Measurements from ENCODE around the gene SLAMF6. TPM values are rescaled to one million over a fixed set of nuclear protein-coding genes. Genes with fewer than 3 reads are reported as not detected.

SLAMF6 gene
- total and polyA plus RNA-seq, 9 donors = 0.13 to 4.2 (median 0.47) TPM; not detected in 1

DNA sequence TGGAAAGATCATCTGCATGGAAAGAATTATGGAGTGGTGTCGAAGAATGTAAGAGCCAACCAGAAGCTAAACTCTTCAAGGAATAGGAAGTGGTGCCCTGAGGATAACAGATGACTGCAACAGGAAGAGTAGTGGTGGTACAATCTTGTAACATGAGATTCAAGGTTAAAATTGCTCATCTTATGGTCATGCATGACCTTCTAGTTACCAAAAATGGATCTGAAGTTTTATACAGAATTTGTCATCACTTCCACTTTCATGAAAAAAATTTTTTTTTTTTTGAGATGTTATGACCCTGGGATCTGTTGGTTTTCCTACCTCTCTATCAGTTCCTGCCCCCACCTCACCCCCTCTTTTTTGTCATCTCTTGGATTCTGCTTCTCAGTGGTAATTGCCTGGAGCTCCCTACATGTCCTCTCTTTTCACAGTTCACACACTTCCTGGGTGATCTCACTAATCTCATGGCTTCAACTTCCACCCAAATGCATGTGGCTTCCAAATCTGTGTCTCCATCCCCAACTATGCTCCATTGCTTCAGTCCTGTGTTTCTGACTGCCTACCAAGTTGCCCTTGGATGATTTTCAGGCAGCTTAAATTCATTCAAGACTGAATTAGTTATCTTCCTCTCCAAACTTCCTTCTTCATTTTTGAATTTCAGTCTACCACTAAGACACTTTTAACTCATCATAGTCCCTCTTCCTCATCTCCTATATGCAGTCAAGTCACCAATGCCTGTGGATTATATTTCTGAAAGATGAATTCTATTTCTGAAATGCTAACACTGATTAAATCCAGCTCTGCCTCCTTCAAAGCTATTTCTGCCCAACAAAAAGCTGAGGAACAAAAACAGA lies 48.4 kb downstream of the SLAMF6 start:
- Histone ChIP-seq H3K9me3 (no peaks in the 10 kb centered on the region), H3K27ac (no peak overlapping the region), H3K4me1 (ENCODE audit: insufficient read depth) (no peaks in the 10 kb centered on the region), H3K4me3 (no peak overlapping the region), H3K36me3 (no peaks in the 10 kb centered on the region), H3K27me3 (no peaks in the 10 kb centered on the region)
- intact Hi-C loops (cut with DNase I) = no loop called here
- TF ChIP-seq POLR2A (IDR thresholded peaks at IDR 0.05) = no peak
- no peak for TF ChIP-seq EP300 (IDR thresholded peaks at IDR 0.05)
- TF ChIP-seq, protein P1, sequence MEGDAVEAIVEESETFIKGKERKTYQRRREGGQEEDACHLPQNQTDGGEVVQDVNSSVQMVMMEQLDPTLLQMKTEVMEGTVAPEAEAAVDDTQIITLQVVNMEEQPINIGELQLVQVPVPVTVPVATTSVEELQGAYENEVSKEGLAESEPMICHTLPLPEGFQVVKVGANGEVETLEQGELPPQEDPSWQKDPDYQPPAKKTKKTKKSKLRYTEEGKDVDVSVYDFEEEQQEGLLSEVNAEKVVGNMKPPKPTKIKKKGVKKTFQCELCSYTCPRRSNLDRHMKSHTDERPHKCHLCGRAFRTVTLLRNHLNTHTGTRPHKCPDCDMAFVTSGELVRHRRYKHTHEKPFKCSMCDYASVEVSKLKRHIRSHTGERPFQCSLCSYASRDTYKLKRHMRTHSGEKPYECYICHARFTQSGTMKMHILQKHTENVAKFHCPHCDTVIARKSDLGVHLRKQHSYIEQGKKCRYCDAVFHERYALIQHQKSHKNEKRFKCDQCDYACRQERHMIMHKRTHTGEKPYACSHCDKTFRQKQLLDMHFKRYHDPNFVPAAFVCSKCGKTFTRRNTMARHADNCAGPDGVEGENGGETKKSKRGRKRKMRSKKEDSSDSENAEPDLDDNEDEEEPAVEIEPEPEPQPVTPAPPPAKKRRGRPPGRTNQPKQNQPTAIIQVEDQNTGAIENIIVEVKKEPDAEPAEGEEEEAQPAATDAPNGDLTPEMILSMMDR (IDR thresholded peaks at IDR 0.05) = no peak
- WGBS, 3 donors = 70 to 87% (median 80%) methylated on average over 1 of the region's 1 CpG
- no peak for DNase-seq

DNA sequence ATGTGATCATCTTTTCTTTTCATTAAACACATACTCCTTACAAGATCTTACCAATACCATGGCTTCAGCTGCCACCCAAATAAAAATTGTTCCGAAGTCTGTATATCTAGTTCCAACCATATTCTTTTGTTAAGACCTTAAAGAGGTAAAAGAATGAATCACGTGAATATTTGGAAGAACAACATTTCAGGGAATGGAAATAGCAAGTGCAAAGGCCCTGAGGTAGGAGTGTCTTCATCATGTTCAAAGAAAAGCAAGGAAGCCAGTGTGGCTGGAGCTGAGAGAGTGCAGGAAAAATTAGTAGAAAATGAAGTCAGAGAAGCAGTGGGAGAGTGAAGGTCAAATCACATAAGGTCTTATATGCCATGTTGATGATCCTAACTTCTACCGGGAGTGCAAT lies 50.9 kb downstream of the SLAMF6 start:
- no peak overlapping the region for H3K4me3 ChIP-seq
- H3K36me3 ChIP-seq = no peaks in the 10 kb centered on the region
- H3K27ac ChIP-seq = no peak overlapping the region
- intact Hi-C loops (cut with DNase I) = no loop called here
- TF ChIP-seq, protein P1 (IDR thresholded peaks at IDR 0.05) = no peak
- no peak for TF ChIP-seq POLR2A (IDR thresholded peaks at IDR 0.05)
- no peak for TF ChIP-seq EP300 (IDR thresholded peaks at IDR 0.05)
- H3K9me3 ChIP-seq = no peaks in the 10 kb centered on the region
- 80 to 88% (median 84%) methylated on average over 3 of the region's 3 CpGs for WGBS, 3 donors
- H3K27me3 ChIP-seq = no peaks in the 10 kb centered on the region
- no peaks in the 10 kb centered on the region for H3K4me1 ChIP-seq (ENCODE audit: insufficient read depth)
- DNase-seq = no peak

DNA sequence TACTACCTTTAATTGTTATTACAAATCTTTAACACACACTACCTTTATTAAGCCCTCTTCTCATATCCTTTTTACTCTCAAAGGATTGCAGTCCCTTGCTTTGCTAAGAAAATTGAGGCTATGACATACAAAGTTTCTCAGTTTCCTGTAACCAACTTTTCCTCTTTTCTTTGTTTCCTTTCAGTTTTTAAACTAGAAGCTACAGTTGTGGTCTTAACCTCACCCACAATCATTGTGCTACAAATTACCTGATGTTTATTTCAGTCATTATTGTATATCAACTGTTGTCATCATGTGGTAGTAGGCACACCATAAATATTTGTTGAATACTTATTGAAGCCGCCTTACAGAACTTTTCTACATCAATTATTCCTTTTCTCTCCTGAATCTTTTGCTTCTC lies 51.8 kb downstream of the SLAMF6 start:
- no peak for DNase-seq
- intact Hi-C loops (cut with DNase I) = no loop called here
- TF ChIP-seq EP300 (IDR thresholded peaks at IDR 0.05) = no peak
- TF ChIP-seq, protein P1 (IDR thresholded peaks at IDR 0.05) = no peak
- no peak for TF ChIP-seq POLR2A (IDR thresholded peaks at IDR 0.05)
- 83 to 90% (median 84%) methylated on average over 1 of the region's 1 CpG for WGBS, 3 donors
- Histone ChIP-seq H3K36me3 (no peaks in the 10 kb centered on the region), H3K27me3 (no peaks in the 10 kb centered on the region), H3K27ac (no peak overlapping the region), H3K9me3 (no peaks in the 10 kb centered on the region), H3K4me3 (no peak overlapping the region), H3K4me1 (ENCODE audit: insufficient read depth) (no peaks in the 10 kb centered on the region)

DNA sequence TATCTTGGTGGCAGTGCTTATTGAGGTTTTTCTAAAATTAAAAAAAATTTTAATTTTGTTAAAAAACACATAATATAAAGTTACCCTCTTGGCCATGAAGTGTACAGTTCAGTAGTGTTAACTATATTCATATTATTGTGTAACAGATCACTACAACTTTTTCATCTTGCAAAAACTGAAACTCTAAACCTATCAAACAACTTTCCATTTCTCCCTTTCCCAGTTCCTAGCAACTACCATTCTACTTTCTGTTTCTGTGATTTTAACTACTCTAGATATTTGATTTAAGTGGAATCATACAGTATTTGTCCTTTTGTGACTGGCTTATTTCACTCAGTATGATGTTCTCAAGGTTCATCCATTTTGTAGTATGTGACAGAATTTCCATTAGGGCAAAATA lies 55.5 kb downstream of the SLAMF6 start:
- H3K27me3 ChIP-seq = no peaks in the 10 kb centered on the region
- intact Hi-C loops (cut with DNase I) = no loop called here
- H3K4me1 ChIP-seq (ENCODE audit: insufficient read depth) = no peaks in the 10 kb centered on the region
- TF ChIP-seq POLR2A (IDR thresholded peaks at IDR 0.05) (no peak), EP300 (IDR thresholded peaks at IDR 0.05) (no peak)
- TF ChIP-seq, protein P1 (IDR thresholded peaks at IDR 0.05) = no peak
- no peak for DNase-seq
- no peaks in the 10 kb centered on the region for H3K36me3 ChIP-seq
- no peak overlapping the region for H3K27ac ChIP-seq
- H3K9me3 ChIP-seq = no peaks in the 10 kb centered on the region
- H3K4me3 ChIP-seq = no peak overlapping the region

Data from ovary (tissue), 9 donors.